ENCODE results near the gene LRPPRC. TPM values are rescaled to one million over a fixed set of nuclear protein-coding genes. Genes with fewer than 3 reads are reported as not detected.

Gene LRPPRC
- total and polyA plus RNA-seq, 2 experiments from 2014 or later, result 27.7 to 38.0 TPM

GRCh38 chr2:43950383-43951008 lies 45.3 kb downstream of the LRPPRC start:
- Histone ChIP-seq H3K9me3 (ENCODE audit: low read depth) (no peaks in the 10 kb centered on the region), H3K4me3 (no peak overlapping the region), H3K79me2 (ENCODE audit: insufficient read depth) (no peaks in the 10 kb centered on the region), H3F3A (ENCODE audit: insufficient read depth) (no peaks in the 10 kb centered on the region), H3K9ac (no peak overlapping the region), H3K4me1 (ENCODE audit: insufficient read depth) (no peaks in the 10 kb centered on the region), H3K27me3 (replicated peaks; ENCODE audit: insufficient read depth) (no peaks in the 10 kb centered on the region), H3K27ac (no peak overlapping the region), H2AFZ (no peak overlapping the region), H3K4me2 (ENCODE audit: unreplicated experiment) (no peak overlapping the region), H3K9me2 (ENCODE audit: insufficient read depth) (no peaks in the 10 kb centered on the region), H3K36me3 (ENCODE audit: low read depth) (peaks cover 71% of the 10 kb centered on the region), H4K20me1 (ENCODE audit: insufficient read depth) (no peaks in the 10 kb centered on the region)
- DNase-seq, result peak; percentile 63
- TF ChIP-seq EZH2 (IDR thresholded peaks at IDR 0.05; ENCODE audit: insufficient read depth, poor library complexity, severe bottlenecking) (no peak), EZH2phosphoT487 (IDR thresholded peaks at IDR 0.05; ENCODE audit: insufficient read depth, low read depth) (no peak)
- 71 to 72% methylated on average over 8 of the region's 8 CpGs for WGBS, 2 experiments (ENCODE audit: low coverage in 1 of 2, low lambda C conversion rate in 2 of 2, missing lambda C conversion rate in 2 of 2)
- in situ Hi-C loops (cut with MboI), result no loop called here

GRCh38 chr2:43948370-43948769 lies 47.4 kb downstream of the LRPPRC start:
- Histone ChIP-seq H3K27me3 (replicated peaks; ENCODE audit: insufficient read depth) (no peaks in the 10 kb centered on the region), H3K9me3 (ENCODE audit: low read depth) (no peaks in the 10 kb centered on the region), H3K79me2 (ENCODE audit: insufficient read depth) (no peaks in the 10 kb centered on the region), H3K27ac (no peak overlapping the region), H4K20me1 (ENCODE audit: insufficient read depth) (no peaks in the 10 kb centered on the region), H3K9me2 (ENCODE audit: insufficient read depth) (no peaks in the 10 kb centered on the region), H3K4me3 (no peak overlapping the region), H3K9ac (no peak overlapping the region), H3F3A (ENCODE audit: insufficient read depth) (no peaks in the 10 kb centered on the region), H3K36me3 (ENCODE audit: low read depth) (peaks cover 71% of the 10 kb centered on the region), H3K4me2 (ENCODE audit: unreplicated experiment) (no peak overlapping the region), H3K4me1 (ENCODE audit: insufficient read depth) (no peaks in the 10 kb centered on the region), H2AFZ (no peak overlapping the region)
- no peak for DNase-seq
- TF ChIP-seq EZH2phosphoT487 (IDR thresholded peaks at IDR 0.05; ENCODE audit: insufficient read depth, low read depth), result no peak
- in situ Hi-C loops (cut with MboI), result no loop called here
- WGBS, 2 experiments (ENCODE audit: low coverage in 1 of 2, low lambda C conversion rate in 2 of 2, missing lambda C conversion rate in 2 of 2), result 62 to 72% methylated on average over 3 of the region's 3 CpGs

GRCh38 chr2:43946685-43947084 lies 49.1 kb downstream of the LRPPRC start:
- H2AFZ ChIP-seq, result no peak overlapping the region
- H3F3A ChIP-seq (ENCODE audit: insufficient read depth), result no peaks in the 10 kb centered on the region
- no peaks in the 10 kb centered on the region for H3K9me3 ChIP-seq (ENCODE audit: low read depth)
- no peaks in the 10 kb centered on the region for H3K9me2 ChIP-seq (ENCODE audit: insufficient read depth)
- no peaks in the 10 kb centered on the region for H4K20me1 ChIP-seq (ENCODE audit: insufficient read depth)
- no peak overlapping the region for H3K27ac ChIP-seq
- no peak overlapping the region for H3K4me2 ChIP-seq (ENCODE audit: unreplicated experiment)
- H3K79me2 ChIP-seq (ENCODE audit: insufficient read depth), result no peaks in the 10 kb centered on the region
- TF ChIP-seq EZH2phosphoT487 (IDR thresholded peaks at IDR 0.05; ENCODE audit: insufficient read depth, low read depth), result no peak
- no peak for TF ChIP-seq EZH2 (IDR thresholded peaks at IDR 0.05; ENCODE audit: insufficient read depth, poor library complexity, severe bottlenecking)
- H3K4me3 ChIP-seq, result no peak overlapping the region
- H3K36me3 ChIP-seq (ENCODE audit: low read depth), result peaks cover 68% of the 10 kb centered on the region
- in situ Hi-C loops (cut with MboI), result no loop called here
- no peak for DNase-seq
- no peaks in the 10 kb centered on the region for H3K27me3 ChIP-seq (replicated peaks; ENCODE audit: insufficient read depth)
- H3K9ac ChIP-seq, result no peak overlapping the region
- no peaks in the 10 kb centered on the region for H3K4me1 ChIP-seq (ENCODE audit: insufficient read depth)
- 97 to 99% methylated on average over 4 of the region's 4 CpGs for WGBS, 2 experiments (ENCODE audit: low coverage in 1 of 2, low lambda C conversion rate in 2 of 2, missing lambda C conversion rate in 2 of 2)

DNA sequence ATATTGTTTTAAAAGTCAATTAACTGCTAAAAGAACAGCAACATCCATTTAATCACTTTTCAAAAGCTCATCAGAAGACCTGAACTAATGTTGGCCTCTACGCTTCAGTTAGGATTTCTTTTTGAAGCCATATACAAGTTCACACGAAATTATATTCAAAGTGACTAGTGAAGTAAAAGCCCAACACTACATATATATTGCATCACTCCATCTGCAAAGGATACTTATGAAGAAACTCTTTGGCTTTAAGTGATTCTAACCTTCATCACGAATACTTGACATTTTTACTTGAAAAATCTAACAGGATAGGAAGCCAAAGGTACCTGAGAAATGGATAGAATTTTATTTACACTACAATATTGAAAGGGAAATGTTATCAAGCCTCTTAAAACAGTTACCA lies 50.4 kb downstream of the LRPPRC start:
- Histone ChIP-seq H3F3A (ENCODE audit: insufficient read depth) (no peaks in the 10 kb centered on the region), H3K36me3 (ENCODE audit: low read depth) (peaks cover 68% of the 10 kb centered on the region), H3K4me1 (ENCODE audit: insufficient read depth) (no peaks in the 10 kb centered on the region), H3K27ac (no peak overlapping the region), H3K9me3 (ENCODE audit: low read depth) (no peaks in the 10 kb centered on the region), H4K20me1 (ENCODE audit: insufficient read depth) (no peaks in the 10 kb centered on the region), H3K4me2 (ENCODE audit: unreplicated experiment) (no peak overlapping the region), H2AFZ (no peak overlapping the region), H3K4me3 (no peak overlapping the region), H3K79me2 (ENCODE audit: insufficient read depth) (no peaks in the 10 kb centered on the region), H3K27me3 (replicated peaks; ENCODE audit: insufficient read depth) (no peaks in the 10 kb centered on the region), H3K9me2 (ENCODE audit: insufficient read depth) (no peaks in the 10 kb centered on the region), H3K9ac (no peak overlapping the region)
- DNase-seq, result no peak
- in situ Hi-C loops (cut with MboI), result no loop called here
- WGBS, 2 experiments (ENCODE audit: low coverage in 1 of 2, low lambda C conversion rate in 2 of 2, missing lambda C conversion rate in 2 of 2), result 97 to 98% methylated on average over 3 of the region's 3 CpGs
- TF ChIP-seq EZH2 (IDR thresholded peaks at IDR 0.05; ENCODE audit: insufficient read depth, poor library complexity, severe bottlenecking) (no peak), EZH2phosphoT487 (IDR thresholded peaks at IDR 0.05; ENCODE audit: insufficient read depth, low read depth) (no peak)

DNA sequence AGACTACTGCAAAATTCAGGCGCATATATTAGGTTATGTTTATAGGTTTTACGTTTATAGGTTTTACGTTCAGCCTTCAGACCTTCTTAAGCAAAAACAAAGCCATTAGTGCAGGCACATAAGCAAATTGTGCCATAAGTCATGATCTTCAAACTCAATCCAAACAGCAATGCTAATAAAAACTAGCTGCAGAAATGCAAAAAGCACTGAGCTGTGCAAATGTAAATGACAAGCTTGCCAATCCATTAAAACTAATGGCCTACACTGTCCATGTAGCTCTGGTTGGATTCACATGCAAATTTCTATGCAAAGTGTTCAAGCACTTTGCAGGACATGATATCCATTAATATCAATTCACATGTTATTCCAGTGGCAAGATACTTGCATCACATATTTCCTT lies 50.9 kb downstream of the LRPPRC start:
- 90 to 93% methylated on average over 3 of the region's 3 CpGs for WGBS, 2 experiments (ENCODE audit: low coverage in 1 of 2, low lambda C conversion rate in 2 of 2, missing lambda C conversion rate in 2 of 2)
- Histone ChIP-seq H3K36me3 (ENCODE audit: low read depth) (peaks cover 63% of the 10 kb centered on the region), H3F3A (ENCODE audit: insufficient read depth) (no peaks in the 10 kb centered on the region), H3K4me1 (ENCODE audit: insufficient read depth) (no peaks in the 10 kb centered on the region), H3K4me2 (ENCODE audit: unreplicated experiment) (no peak overlapping the region), H4K20me1 (ENCODE audit: insufficient read depth) (no peaks in the 10 kb centered on the region), H3K4me3 (no peak overlapping the region), H2AFZ (no peak overlapping the region), H3K79me2 (ENCODE audit: insufficient read depth) (no peaks in the 10 kb centered on the region), H3K27ac (no peak overlapping the region), H3K27me3 (replicated peaks; ENCODE audit: insufficient read depth) (no peaks in the 10 kb centered on the region), H3K9me3 (ENCODE audit: low read depth) (no peaks in the 10 kb centered on the region), H3K9me2 (ENCODE audit: insufficient read depth) (no peaks in the 10 kb centered on the region), H3K9ac (no peak overlapping the region)
- TF ChIP-seq EZH2phosphoT487 (IDR thresholded peaks at IDR 0.05; ENCODE audit: insufficient read depth, low read depth) (no peak), EZH2 (IDR thresholded peaks at IDR 0.05; ENCODE audit: insufficient read depth, poor library complexity, severe bottlenecking) (no peak)
- no peak for DNase-seq
- in situ Hi-C loops (cut with MboI), result no loop called here
